Activated naive CD8-positive, alpha-beta T cell treated with anti-CD3 and anti-CD28 coated beads, Interleukin-2, amount 10 ng/mL, durations not matched to agents 7 days and 5 days (primary cell): Measurements from ENCODE around the gene MUC20. TPM values are rescaled to one million over a fixed set of nuclear protein-coding genes. Genes with fewer than 3 reads are reported as not detected.

Experiments used
- ATAC-seq: fragments of 150-1000 bp; cut with Tn5 transposase; one replicate; pipeline ENCODE4 v1.10.0; 2021; ENCODE audit warnings: low read depth, moderate library complexity
- POLR2A ChIA-PET: fragments of 350-600 bp; sonication (Branson Sonifier 250); formaldehyde crosslinking; loops from one replicate; lab custom pipeline; 2021; ENCODE audit warnings: antibody characterized with exemption; lab: Charles Lee
- DNase-seq: peaks from one replicate; pipeline ENCODE4 v3.0.0; 2021
- H3K27ac Mint-ChIP-seq: one replicate; pipeline ENCODE4 v1.8.0; 2022; ENCODE audit warnings: mild to moderate bottlenecking, mixed read lengths
- H3K27me3 Mint-ChIP-seq: one replicate; pipeline ENCODE4 v1.8.0; 2022; ENCODE audit warnings: mild to moderate bottlenecking, moderate library complexity, mixed read lengths
- H3K36me3 Mint-ChIP-seq: one replicate; pipeline ENCODE4 v1.8.0; 2021; ENCODE audit warnings: mild to moderate bottlenecking, mixed read lengths
- H3K4me1 Mint-ChIP-seq: one replicate; pipeline ENCODE4 v1.8.0; 2021; ENCODE audit warnings: mixed read lengths
- H3K4me3 Mint-ChIP-seq: one replicate; pipeline ENCODE4 v1.8.0; 2022; ENCODE audit warnings: mild to moderate bottlenecking, moderate library complexity, mixed read lengths
- H3K9me3 Mint-ChIP-seq: one replicate; pipeline ENCODE4 v1.8.0; 2021; ENCODE audit warnings: mixed read lengths
- total RNA-seq, 2 experiments: library from RNA; stranded (reverse); gene quantifications; one replicate each; pipeline ENCODE4 v1.2.3, GENCODE V29; 2021

The MUC20 gene
- total RNA-seq, 2 experiments from 2014 or later, result 3.0 to 3.1 TPM

- Mint-ChIP-seq H3K4me1 (peaks cover 1% of the 10 kb centered on the region), H3K36me3 (peaks cover 22% of the 10 kb centered on the region), H3K27ac (no peak overlapping the region), H3K9me3 (no peaks in the 10 kb centered on the region), H3K27me3 (no peaks in the 10 kb centered on the region), H3K4me3 (no peak overlapping the region)
- ATAC-seq, result no peak
- POLR2A ChIA-PET, result no interaction called here
- DNase-seq, result no peak
These were observed 22.0 kb upstream of the MUC20 start for GRCh38 chr3:195698647-195699387.

DNA sequence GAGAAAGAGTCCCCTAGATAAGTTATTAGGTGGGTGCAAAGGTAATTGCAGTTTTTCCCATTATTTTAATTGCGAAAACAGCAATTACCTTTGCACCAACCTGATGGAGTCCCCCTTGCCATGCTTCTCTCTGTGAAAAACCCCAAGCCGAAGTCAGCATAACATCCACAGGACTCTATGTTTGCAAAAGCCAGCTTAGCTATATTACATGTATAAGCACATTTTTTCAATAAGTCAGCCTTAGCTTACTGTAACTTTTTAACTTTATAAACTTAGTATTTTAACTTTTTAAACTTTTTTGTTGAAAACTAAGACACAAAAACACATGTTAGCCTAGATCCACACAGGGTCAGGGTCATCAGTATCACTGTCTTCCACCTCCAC, 21.4 kb upstream of the MUC20 start:
- H3K36me3 Mint-ChIP-seq, result peaks cover 18% of the 10 kb centered on the region
- H3K27me3 Mint-ChIP-seq, result no peaks in the 10 kb centered on the region
- DNase-seq, result no peak
- no peak for ATAC-seq
- no peaks in the 10 kb centered on the region for H3K4me1 Mint-ChIP-seq
- H3K9me3 Mint-ChIP-seq, result no peaks in the 10 kb centered on the region
- POLR2A ChIA-PET, result interaction anchor here (0.5 kb wide), 1 partner anchor 9 kb away, joined by 3 read pairs; no protein-coding TSS in a partner anchor
- no peak overlapping the region for H3K4me3 Mint-ChIP-seq
- no peak overlapping the region for H3K27ac Mint-ChIP-seq

GRCh38 chr3:195699860-195700259, 20.9 kb upstream of the MUC20 start:
- Mint-ChIP-seq H3K36me3 (peaks cover 18% of the 10 kb centered on the region), H3K4me1 (no peaks in the 10 kb centered on the region), H3K27me3 (no peaks in the 10 kb centered on the region), H3K4me3 (no peak overlapping the region), H3K27ac (no peak overlapping the region), H3K9me3 (no peaks in the 10 kb centered on the region)
- no peak for DNase-seq
- no peak for ATAC-seq
- POLR2A ChIA-PET, result interaction anchor here (0.5 kb wide), 1 partner anchor 9 kb away, joined by 3 read pairs; no protein-coding TSS in a partner anchor

GRCh38 chr3:195700319-195700718, 20.5 kb upstream of the MUC20 start:
- Mint-ChIP-seq H3K4me3 (no peak overlapping the region), H3K36me3 (peaks cover 15% of the 10 kb centered on the region), H3K27ac (no peak overlapping the region), H3K27me3 (no peaks in the 10 kb centered on the region), H3K9me3 (no peaks in the 10 kb centered on the region), H3K4me1 (no peaks in the 10 kb centered on the region)
- ATAC-seq (no peak), DNase-seq (no peak)
- POLR2A ChIA-PET, result no interaction called here

DNA sequence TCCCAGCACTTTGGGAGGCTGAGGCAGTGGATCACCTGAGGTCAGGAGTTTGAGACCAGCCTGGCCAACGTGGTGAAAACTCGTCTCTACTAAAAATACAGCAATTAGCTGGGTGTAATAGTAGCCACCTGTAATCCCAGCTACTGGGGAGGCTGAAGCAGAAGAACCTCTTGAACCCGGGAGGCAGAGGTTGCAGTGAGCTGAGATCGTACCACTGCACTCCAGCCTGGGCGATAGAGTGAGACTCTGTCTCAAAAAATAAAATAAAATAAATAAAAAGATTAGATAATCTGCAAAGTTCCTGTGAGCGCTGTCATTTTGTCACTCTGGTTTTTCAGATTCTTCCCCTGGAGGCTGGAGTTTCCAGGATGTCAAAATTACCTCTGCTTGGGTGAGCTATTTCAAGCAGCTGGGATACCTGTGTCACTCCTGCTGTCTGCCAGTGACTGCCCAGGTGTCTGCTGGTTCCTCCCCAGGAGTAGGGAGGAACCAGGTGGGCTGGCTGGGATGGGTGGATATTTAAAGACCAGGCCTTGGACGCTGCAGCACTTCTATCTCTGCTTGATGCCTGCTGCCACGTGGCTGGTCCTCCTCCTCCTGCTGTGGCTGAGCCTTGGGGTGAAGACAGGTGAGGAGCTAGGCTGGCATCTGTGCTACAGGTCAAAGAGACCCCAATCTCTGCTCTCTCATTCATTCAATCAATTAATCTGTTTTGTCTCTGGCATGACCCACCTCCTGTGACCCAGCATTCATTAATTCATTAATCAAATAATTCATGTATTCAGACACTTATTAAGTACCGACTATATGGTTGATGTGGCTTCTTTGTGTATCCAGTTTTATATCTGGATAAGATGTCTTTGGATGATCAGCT, 19.5 kb upstream of the MUC20 start:
- no peak overlapping the region for H3K4me3 Mint-ChIP-seq
- no peaks in the 10 kb centered on the region for H3K9me3 Mint-ChIP-seq
- POLR2A ChIA-PET, result no interaction called here
- DNase-seq, result no peak
- H3K27me3 Mint-ChIP-seq, result peaks cover 2% of the 10 kb centered on the region
- no peaks in the 10 kb centered on the region for H3K4me1 Mint-ChIP-seq
- no peak for ATAC-seq
- H3K27ac Mint-ChIP-seq, result no peak overlapping the region
- H3K36me3 Mint-ChIP-seq, result peaks cover 10% of the 10 kb centered on the region

DNA sequence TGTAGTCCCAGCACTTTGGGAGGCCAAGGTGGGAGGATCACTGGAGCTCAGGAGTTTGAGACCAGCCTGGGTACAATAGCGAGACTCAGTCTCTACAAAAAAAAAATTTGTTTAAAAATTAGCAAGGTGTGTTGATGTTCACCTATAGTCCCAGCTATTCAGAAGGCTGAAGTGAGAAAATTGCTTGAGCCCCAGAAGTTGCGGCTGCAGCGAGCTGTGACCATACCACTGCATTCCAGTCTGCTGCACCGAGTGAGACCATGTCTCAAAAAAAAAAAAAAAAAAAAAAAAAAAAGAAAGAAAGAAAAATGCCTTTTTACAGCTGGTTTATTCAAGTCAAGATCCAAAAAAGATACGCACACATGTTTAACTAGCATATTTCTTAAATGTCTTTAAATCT, 17.0 kb upstream of the MUC20 start:
- Mint-ChIP-seq H3K4me3 (no peak overlapping the region), H3K4me1 (no peaks in the 10 kb centered on the region), H3K27me3 (peaks cover 2% of the 10 kb centered on the region), H3K9me3 (no peaks in the 10 kb centered on the region), H3K27ac (no peak overlapping the region), H3K36me3 (peaks cover 1% of the 10 kb centered on the region)
- POLR2A ChIA-PET, result no interaction called here
- ATAC-seq (no peak), DNase-seq (no peak)

DNA sequence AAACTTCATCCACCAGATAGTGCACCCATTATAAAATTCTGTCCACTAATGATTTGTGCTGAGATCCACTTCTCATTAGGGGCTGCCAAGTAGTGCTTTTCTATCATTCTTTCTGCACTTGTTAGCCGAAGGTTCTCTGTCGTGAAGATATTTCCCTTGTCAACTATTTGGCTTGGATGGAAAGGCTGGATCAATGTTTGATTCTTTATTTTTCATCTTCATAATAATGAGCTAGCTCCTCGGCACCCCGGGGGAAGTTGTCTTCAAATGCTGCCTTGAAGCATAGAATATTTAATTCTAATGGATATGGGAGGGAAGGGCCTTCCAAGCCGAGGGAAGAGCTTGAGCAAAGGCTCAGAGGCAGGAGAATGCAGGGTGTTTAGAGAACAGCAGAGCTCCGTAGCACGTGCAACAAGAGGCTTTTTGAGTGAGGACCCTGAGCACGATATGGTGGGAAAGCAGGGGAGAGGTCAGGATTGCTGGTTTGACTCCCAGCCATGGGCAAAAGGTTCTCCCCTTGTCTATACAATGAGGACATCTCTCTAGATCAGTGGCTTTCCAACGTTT, 16.3 kb upstream of the MUC20 start:
- H3K4me1 Mint-ChIP-seq, result no peaks in the 10 kb centered on the region
- no peak overlapping the region for H3K27ac Mint-ChIP-seq
- H3K4me3 Mint-ChIP-seq, result no peak overlapping the region
- POLR2A ChIA-PET, result no interaction called here
- peaks cover 2% of the 10 kb centered on the region for H3K27me3 Mint-ChIP-seq
- DNase-seq (no peak), ATAC-seq (no peak)
- H3K9me3 Mint-ChIP-seq, result no peaks in the 10 kb centered on the region
- peaks cover 1% of the 10 kb centered on the region for H3K36me3 Mint-ChIP-seq

DNA sequence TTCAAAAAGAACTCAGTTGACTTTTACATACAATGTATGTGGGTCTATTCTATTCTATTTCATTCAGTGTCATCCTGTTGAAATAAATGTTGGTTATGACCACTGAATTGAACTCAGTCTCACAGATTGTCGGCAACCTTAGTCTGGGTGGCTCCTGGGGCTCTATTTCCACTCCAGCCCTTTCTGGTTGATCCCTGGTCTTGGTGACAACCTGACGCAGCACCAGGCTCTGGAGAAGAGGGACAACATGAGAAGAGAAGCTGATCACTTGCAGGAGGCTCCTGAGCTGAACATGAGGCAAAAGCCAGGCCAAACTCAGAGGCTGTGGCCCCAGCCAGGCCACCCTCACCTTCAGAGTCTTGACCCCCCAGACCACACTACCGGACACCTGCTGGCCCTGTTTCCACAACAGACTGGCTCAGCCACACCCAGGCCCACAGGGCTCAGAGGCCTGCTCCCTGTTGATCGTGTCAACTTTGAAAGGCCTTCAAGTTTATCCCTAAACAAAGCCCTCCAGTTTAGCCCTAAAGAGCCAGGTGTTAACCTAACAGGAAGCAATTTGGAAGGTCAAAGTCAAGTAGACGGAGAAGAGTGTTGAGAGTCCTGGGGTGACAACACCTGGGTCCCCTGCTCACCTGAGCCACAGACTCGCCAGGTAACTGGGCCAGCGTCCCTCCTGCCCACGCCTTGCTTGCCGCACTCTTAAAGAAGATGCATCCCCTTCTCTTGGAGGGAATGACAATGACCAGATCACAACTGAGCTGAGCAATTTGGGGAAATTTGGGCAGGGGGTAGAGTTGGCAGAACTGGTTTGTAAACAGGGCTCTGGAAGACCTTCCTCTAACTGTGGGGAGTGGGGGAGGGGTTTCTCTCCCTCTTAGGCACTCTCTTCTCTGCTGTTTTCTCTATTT, 15.4 kb upstream of the MUC20 start:
- ATAC-seq, result no peak

DNA sequence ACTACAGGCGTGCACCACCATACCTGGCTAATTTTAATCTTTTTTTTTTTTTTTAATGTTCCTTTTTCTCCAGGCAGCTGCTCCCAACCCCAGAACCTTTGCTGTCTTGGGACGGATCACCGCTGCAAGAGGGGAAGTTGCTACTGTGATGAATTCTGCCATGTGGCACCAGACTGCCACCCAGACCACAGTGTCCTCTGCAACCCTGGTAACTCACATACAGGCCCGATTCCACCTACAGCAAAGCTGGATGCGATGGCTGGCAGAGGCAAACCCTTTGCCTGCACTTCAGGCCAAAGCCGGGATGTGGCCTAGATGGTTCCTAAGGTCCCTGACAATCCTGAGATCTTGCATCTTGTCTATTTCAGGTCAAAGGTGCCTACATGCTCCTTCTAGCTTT, 12.7 kb upstream of the MUC20 start:
- no peak for ATAC-seq
- H3K36me3 Mint-ChIP-seq, result no peaks in the 10 kb centered on the region
- peaks cover 2% of the 10 kb centered on the region for H3K27me3 Mint-ChIP-seq
- no peaks in the 10 kb centered on the region for H3K9me3 Mint-ChIP-seq
- no peak overlapping the region for H3K4me3 Mint-ChIP-seq
- peak; percentile 27 for DNase-seq
- H3K4me1 Mint-ChIP-seq, result no peaks in the 10 kb centered on the region
- no peak overlapping the region for H3K27ac Mint-ChIP-seq
- POLR2A ChIA-PET, result no interaction called here

More for the DNA sequence above, 15.4 kb upstream of the MUC20 start:
- no peaks in the 10 kb centered on the region for H3K36me3 Mint-ChIP-seq
- H3K4me1 Mint-ChIP-seq, result no peaks in the 10 kb centered on the region
- POLR2A ChIA-PET, result no interaction called here
- no peak overlapping the region for H3K4me3 Mint-ChIP-seq
- H3K27ac Mint-ChIP-seq, result no peak overlapping the region
- no peaks in the 10 kb centered on the region for H3K9me3 Mint-ChIP-seq
- peaks cover 2% of the 10 kb centered on the region for H3K27me3 Mint-ChIP-seq
- DNase-seq, result peak; percentile 22

- ATAC-seq, result no peak
- POLR2A ChIA-PET, result no interaction called here
- H3K4me3 Mint-ChIP-seq, result no peak overlapping the region
- DNase-seq, result peak; percentile 24
- H3K4me1 Mint-ChIP-seq, result no peaks in the 10 kb centered on the region
- H3K36me3 Mint-ChIP-seq, result no peaks in the 10 kb centered on the region
- no peaks in the 10 kb centered on the region for H3K9me3 Mint-ChIP-seq
- no peak overlapping the region for H3K27ac Mint-ChIP-seq
- peaks cover 2% of the 10 kb centered on the region for H3K27me3 Mint-ChIP-seq
These were observed 11.9 kb upstream of the MUC20 start for GRCh38 chr3:195708626-195709481.

- peaks cover 2% of the 10 kb centered on the region for H3K27me3 Mint-ChIP-seq
- no peak overlapping the region for H3K27ac Mint-ChIP-seq
- ATAC-seq (no peak), DNase-seq (no peak)
- H3K4me3 Mint-ChIP-seq, result no peak overlapping the region
- H3K4me1 Mint-ChIP-seq, result no peaks in the 10 kb centered on the region
- POLR2A ChIA-PET, result no interaction called here
- H3K9me3 Mint-ChIP-seq, result no peaks in the 10 kb centered on the region
- peaks cover 5% of the 10 kb centered on the region for H3K36me3 Mint-ChIP-seq
These were observed 11.1 kb upstream of the MUC20 start for GRCh38 chr3:195709676-195710085.
